ENCODE results near the gene SF3B4.

Gene SF3B4

DNA sequence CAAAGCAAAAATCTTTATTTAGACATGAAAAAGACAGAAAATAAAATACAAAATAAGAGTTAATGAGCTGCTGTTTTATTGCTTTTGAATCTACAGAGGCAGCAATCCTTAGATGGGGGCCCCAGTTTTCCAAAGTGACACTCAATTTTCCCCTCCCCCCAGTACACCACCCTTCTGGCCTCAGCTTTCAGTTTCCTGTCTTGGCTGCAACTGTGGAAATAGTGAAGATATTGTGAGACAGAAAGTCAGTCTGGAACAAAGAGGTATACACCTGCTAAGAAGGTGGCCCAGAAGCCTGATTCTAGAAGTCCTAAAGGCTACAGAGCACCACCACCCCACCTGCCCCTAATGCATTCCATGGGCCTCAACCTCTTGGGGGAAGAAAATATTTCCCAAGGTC, 10.2 kb upstream of the SF3B4 start:
- TF ChIP-seq, protein P1, sequence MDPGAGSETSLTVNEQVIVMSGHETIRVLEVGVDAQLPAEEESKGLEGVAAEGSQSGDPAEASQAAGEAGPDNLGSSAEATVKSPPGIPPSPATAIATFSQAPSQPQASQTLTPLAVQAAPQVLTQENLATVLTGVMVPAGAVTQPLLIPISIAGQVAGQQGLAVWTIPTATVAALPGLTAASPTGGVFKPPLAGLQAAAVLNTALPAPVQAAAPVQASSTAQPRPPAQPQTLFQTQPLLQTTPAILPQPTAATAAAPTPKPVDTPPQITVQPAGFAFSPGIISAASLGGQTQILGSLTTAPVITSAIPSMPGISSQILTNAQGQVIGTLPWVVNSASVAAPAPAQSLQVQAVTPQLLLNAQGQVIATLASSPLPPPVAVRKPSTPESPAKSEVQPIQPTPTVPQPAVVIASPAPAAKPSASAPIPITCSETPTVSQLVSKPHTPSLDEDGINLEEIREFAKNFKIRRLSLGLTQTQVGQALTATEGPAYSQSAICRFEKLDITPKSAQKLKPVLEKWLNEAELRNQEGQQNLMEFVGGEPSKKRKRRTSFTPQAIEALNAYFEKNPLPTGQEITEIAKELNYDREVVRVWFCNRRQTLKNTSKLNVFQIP (CRISPR knock-in tag; IDR thresholded peaks at IDR 0.05; ENCODE audit: borderline replicate concordance, low read depth) = no peak
- TF ChIP-seq BACH2 (CRISPR knock-in tag; IDR thresholded peaks at IDR 0.05; ENCODE audit: borderline replicate concordance) = no peak
- no peak for TF ChIP-seq GLIS3 (CRISPR knock-in tag; IDR thresholded peaks at IDR 0.05)
- TF ChIP-seq RARB (CRISPR knock-in tag; IDR thresholded peaks at IDR 0.05) = no peak
- no peak for TF ChIP-seq ZNF8 (CRISPR knock-in tag; IDR thresholded peaks at IDR 0.05)
- no peak for TF ChIP-seq PPARA (CRISPR knock-in tag; IDR thresholded peaks at IDR 0.05; ENCODE audit: borderline replicate concordance)
- TF ChIP-seq, protein P2, sequence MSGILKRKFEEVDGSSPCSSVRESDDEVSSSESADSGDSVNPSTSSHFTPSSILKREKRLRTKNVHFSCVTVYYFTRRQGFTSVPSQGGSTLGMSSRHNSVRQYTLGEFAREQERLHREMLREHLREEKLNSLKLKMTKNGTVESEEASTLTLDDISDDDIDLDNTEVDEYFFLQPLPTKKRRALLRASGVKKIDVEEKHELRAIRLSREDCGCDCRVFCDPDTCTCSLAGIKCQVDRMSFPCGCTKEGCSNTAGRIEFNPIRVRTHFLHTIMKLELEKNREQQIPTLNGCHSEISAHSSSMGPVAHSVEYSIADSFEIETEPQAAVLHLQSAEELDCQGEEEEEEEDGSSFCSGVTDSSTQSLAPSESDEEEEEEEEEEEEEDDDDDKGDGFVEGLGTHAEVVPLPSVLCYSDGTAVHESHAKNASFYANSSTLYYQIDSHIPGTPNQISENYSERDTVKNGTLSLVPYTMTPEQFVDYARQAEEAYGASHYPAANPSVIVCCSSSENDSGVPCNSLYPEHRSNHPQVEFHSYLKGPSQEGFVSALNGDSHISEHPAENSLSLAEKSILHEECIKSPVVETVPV (CRISPR knock-in tag; IDR thresholded peaks at IDR 0.05) = no peak
- no peak for TF ChIP-seq ZC3H10 (CRISPR knock-in tag; IDR thresholded peaks at IDR 0.05)
- no peak for TF ChIP-seq ESRRG (CRISPR knock-in tag; IDR thresholded peaks at IDR 0.05)
- TF ChIP-seq SNAI2 (CRISPR knock-in tag; IDR thresholded peaks at IDR 0.05) = no peak
- TF ChIP-seq, protein P3, sequence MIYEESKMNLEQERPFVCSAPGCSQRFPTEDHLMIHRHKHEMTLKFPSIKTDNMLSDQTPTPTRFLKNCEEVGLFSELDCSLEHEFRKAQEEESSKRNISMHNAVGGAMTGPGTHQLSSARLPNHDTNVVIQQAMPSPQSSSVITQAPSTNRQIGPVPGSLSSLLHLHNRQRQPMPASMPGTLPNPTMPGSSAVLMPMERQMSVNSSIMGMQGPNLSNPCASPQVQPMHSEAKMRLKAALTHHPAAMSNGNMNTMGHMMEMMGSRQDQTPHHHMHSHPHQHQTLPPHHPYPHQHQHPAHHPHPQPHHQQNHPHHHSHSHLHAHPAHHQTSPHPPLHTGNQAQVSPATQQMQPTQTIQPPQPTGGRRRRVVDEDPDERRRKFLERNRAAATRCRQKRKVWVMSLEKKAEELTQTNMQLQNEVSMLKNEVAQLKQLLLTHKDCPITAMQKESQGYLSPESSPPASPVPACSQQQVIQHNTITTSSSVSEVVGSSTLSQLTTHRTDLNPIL (CRISPR knock-in tag; IDR thresholded peaks at IDR 0.05; ENCODE audit: low read depth) = no peak
- no peak for TF ChIP-seq OSR1 (CRISPR knock-in tag; IDR thresholded peaks at IDR 0.05)
- TF ChIP-seq TCF4 (CRISPR knock-in tag; IDR thresholded peaks at IDR 0.05; ENCODE audit: borderline replicate concordance) = no peak
- TF ChIP-seq ZFP3 (CRISPR knock-in tag; IDR thresholded peaks at IDR 0.05) = no peak
- no peak for TF ChIP-seq CSDC2 (CRISPR knock-in tag; IDR thresholded peaks at IDR 0.05)
- no peak for TF ChIP-seq ISL1 (CRISPR knock-in tag; IDR thresholded peaks at IDR 0.05)
- TF ChIP-seq ARNTL (CRISPR knock-in tag; IDR thresholded peaks at IDR 0.05; ENCODE audit: borderline replicate concordance, low read depth) = no peak
- no peak for ATAC-seq

DNA sequence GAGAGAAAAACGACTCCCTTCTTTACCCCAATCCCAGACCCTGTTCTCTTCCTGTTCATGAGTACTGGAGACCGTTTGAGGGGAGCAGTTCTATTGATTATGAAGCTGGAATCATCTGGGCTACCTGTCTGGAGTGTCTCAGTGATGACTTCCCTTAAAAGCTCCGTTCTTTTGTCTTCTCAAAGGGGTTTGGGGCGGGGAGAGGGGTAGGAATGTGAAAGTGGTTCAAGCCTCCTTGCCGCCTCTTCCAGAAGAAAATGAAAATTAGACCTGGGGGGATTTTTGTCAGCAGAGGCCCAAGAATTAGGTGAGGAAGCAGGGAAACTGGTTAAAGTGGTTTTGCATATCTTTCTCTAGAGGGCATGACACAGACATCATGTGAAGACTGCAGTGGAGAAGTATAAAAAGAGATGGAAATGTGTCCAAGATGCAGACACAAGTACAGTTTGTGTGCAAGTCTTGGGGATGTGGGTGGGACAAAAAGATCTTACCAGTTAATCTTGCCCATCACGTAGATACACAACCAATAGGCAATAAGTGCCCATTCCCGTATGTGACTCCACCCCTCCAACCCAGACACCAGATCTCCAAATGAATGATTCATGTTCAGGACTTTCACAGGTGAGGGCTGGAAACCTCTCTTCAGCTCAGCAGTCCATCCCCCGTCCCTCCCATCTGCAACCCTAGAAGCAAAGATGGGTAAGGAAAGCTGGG, 9.5 kb upstream of the SF3B4 start:
- ATAC-seq = peak; percentile 61
- TF ChIP-seq ISL1 (CRISPR knock-in tag; IDR thresholded peaks at IDR 0.05) (no peak), ZC3H10 (CRISPR knock-in tag; IDR thresholded peaks at IDR 0.05) (no peak), ESRRG (CRISPR knock-in tag; IDR thresholded peaks at IDR 0.05) (no peak), PPARA (CRISPR knock-in tag; IDR thresholded peaks at IDR 0.05; ENCODE audit: borderline replicate concordance) (no peak), ZNF565 (CRISPR knock-in tag; conservative IDR thresholded peaks at IDR 0.05; ENCODE audit: low read depth) (no peak), GLIS3 (CRISPR knock-in tag; IDR thresholded peaks at IDR 0.05) (no peak), RARB (CRISPR knock-in tag; IDR thresholded peaks at IDR 0.05) (no peak), ZNF70 (CRISPR knock-in tag; IDR thresholded peaks at IDR 0.05) (no peak), ZNF8 (CRISPR knock-in tag; IDR thresholded peaks at IDR 0.05) (no peak), TCF4 (CRISPR knock-in tag; IDR thresholded peaks at IDR 0.05; ENCODE audit: borderline replicate concordance) (no peak), ZFP3 (CRISPR knock-in tag; IDR thresholded peaks at IDR 0.05) (no peak), TOX (CRISPR knock-in tag; IDR thresholded peaks at IDR 0.05; ENCODE audit: borderline replicate concordance) (no peak), ARNTL (CRISPR knock-in tag; IDR thresholded peaks at IDR 0.05; ENCODE audit: borderline replicate concordance, low read depth) (no peak), BACH2 (CRISPR knock-in tag; IDR thresholded peaks at IDR 0.05; ENCODE audit: borderline replicate concordance) (no peak)
- TF ChIP-seq, protein P4, sequence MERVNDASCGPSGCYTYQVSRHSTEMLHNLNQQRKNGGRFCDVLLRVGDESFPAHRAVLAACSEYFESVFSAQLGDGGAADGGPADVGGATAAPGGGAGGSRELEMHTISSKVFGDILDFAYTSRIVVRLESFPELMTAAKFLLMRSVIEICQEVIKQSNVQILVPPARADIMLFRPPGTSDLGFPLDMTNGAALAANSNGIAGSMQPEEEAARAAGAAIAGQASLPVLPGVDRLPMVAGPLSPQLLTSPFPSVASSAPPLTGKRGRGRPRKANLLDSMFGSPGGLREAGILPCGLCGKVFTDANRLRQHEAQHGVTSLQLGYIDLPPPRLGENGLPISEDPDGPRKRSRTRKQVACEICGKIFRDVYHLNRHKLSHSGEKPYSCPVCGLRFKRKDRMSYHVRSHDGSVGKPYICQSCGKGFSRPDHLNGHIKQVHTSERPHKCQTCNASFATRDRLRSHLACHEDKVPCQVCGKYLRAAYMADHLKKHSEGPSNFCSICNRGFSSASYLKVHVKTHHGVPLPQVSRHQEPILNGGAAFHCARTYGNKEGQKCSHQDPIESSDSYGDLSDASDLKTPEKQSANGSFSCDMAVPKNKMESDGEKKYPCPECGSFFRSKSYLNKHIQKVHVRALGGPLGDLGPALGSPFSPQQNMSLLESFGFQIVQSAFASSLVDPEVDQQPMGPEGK (CRISPR knock-in tag; IDR thresholded peaks at IDR 0.05; ENCODE audit: borderline replicate concordance) = no peak
- TF ChIP-seq, protein P3 (CRISPR knock-in tag; IDR thresholded peaks at IDR 0.05; ENCODE audit: low read depth) = no peak
- TF ChIP-seq, protein P1 (CRISPR knock-in tag; IDR thresholded peaks at IDR 0.05; ENCODE audit: borderline replicate concordance, low read depth) = no peak
- TF ChIP-seq, protein P2 (CRISPR knock-in tag; IDR thresholded peaks at IDR 0.05) = no peak

Data from SK-N-SH treated with all-trans-retinoic acid at 6 μM for 48 hours (cell line).